WTC11 (cell line): ENCODE data around the gene MARCHF7. TPM values are rescaled to one million over a fixed set of nuclear protein-coding genes. Genes with fewer than 3 reads are reported as not detected.

ENCODE experiments used
- ATAC-seq: fragments of 200-7000 bp; cut with Tn5 transposase; 2 replicates; pipeline ENCODE4 v1.10.0; 2021; ENCODE audit warnings: mild to moderate bottlenecking, moderate library complexity
- CTCF ChIA-PET: fragments of 300-600 bp; sonication (Branson Sonifier 250); formaldehyde crosslinking; loops from one replicate; lab custom pipeline; 2021; ENCODE audit warnings: antibody characterized with exemption; lab: Charles Lee
- POLR2A ChIA-PET: fragments of 350-600 bp; sonication (Branson Sonifier 250); formaldehyde crosslinking; loops from one replicate; lab custom pipeline; 2021; ENCODE audit warnings: antibody characterized with exemption; lab: Charles Lee
- DNase-seq: peaks from one replicate; pipeline ENCODE4 v3.0.0; 2021; ENCODE audit warnings: low spot score
- H3K27ac Mint-ChIP-seq: 2 replicates; pipeline ENCODE4 v1.8.0; 2021; ENCODE audit warnings: mixed read lengths
- H3K27me3 Mint-ChIP-seq: 2 replicates; pipeline ENCODE4 v1.8.0; 2021; ENCODE audit warnings: low read depth, mild to moderate bottlenecking, moderate library complexity, mixed read lengths
- H3K36me3 Mint-ChIP-seq: 2 replicates; pipeline ENCODE4 v1.8.0; 2021; ENCODE audit warnings: mixed read lengths
- H3K4me1 Mint-ChIP-seq: 2 replicates; pipeline ENCODE4 v1.8.0; 2022; ENCODE audit warnings: mixed read lengths
- H3K4me3 Mint-ChIP-seq: 2 replicates; pipeline ENCODE4 v1.8.0; 2021; ENCODE audit warnings: mild to moderate bottlenecking, moderate library complexity, mixed read lengths
- H3K9me3 Mint-ChIP-seq: 2 replicates; pipeline ENCODE4 v1.8.0; 2021; ENCODE audit warnings: mixed read lengths
- CBFB ChIP-seq: sonication (generic); formaldehyde crosslinking; IDR thresholded peaks from 2 replicates; pipeline ENCODE4 v1.8.1; 2022; ENCODE audit warnings: mild to moderate bottlenecking, low read depth, missing genetic modification reagents
- ELF4 ChIP-seq: sonication (generic); formaldehyde crosslinking; IDR thresholded peaks from 2 replicates; pipeline ENCODE4 v1.8.1; 2022; ENCODE audit warnings: low read depth, mild to moderate bottlenecking, moderate library complexity, missing genetic modification reagents
- FOXP1 ChIP-seq: sonication (generic); formaldehyde crosslinking; IDR thresholded peaks from 2 replicates; pipeline ENCODE4 v1.8.0; 2022; ENCODE audit warnings: missing genetic modification reagents, mild to moderate bottlenecking, moderate library complexity, borderline replicate concordance
- GABPB1 ChIP-seq: sonication (generic); formaldehyde crosslinking; IDR thresholded peaks from 2 replicates; pipeline ENCODE4 v1.8.1; 2023; ENCODE audit warnings: mild to moderate bottlenecking, missing genetic modification reagents
- GRHL2 ChIP-seq: fragments of 250-450 bp; sonication (Bioruptor Pico); IDR thresholded peaks from 2 replicates; pipeline ENCODE4 v1.8.0; 2022; ENCODE audit warnings: mild to moderate bottlenecking, moderate library complexity; ENCODE audit not compliant: insufficient replicate concordance, severe bottlenecking
- MYBL2 ChIP-seq: sonication (generic); formaldehyde crosslinking; IDR thresholded peaks from 2 replicates; pipeline ENCODE4 v1.8.1; 2023; ENCODE audit warnings: mild to moderate bottlenecking, moderate library complexity, missing genetic modification reagents
- NR1H2 ChIP-seq: sonication (generic); formaldehyde crosslinking; IDR thresholded peaks from 2 replicates; pipeline ENCODE4 v1.9.0; 2021; ENCODE audit warnings: mild to moderate bottlenecking, moderate library complexity, missing genetic modification reagents
- RELA ChIP-seq: sonication (generic); formaldehyde crosslinking; IDR thresholded peaks from 2 replicates; pipeline ENCODE4 v1.8.1; 2022; ENCODE audit warnings: missing genetic modification reagents, mild to moderate bottlenecking, borderline replicate concordance
- SMAD3 ChIP-seq: sonication (generic); formaldehyde crosslinking; IDR thresholded peaks from 2 replicates; pipeline ENCODE4 v1.8.0; 2022; ENCODE audit warnings: missing genetic modification reagents, mild to moderate bottlenecking, borderline replicate concordance
- TCF7 ChIP-seq: sonication (generic); formaldehyde crosslinking; IDR thresholded peaks from 2 replicates; pipeline ENCODE4 v1.8.0; 2022; ENCODE audit warnings: mild to moderate bottlenecking, low read depth, missing genetic modification reagents, moderate library complexity
- TEAD4 ChIP-seq: sonication (generic); formaldehyde crosslinking; IDR thresholded peaks from 2 replicates; pipeline ENCODE4 v1.8.0; 2022; ENCODE audit warnings: mild to moderate bottlenecking, missing genetic modification reagents
- ZNF219 ChIP-seq: sonication (generic); formaldehyde crosslinking; IDR thresholded peaks from 2 replicates; pipeline ENCODE4 v1.8.0; 2023; ENCODE audit warnings: missing genetic modification reagents, mild to moderate bottlenecking, borderline replicate concordance
- total RNA-seq: library from RNA; stranded (reverse); gene quantifications from 3 replicates; pipeline ENCODE4 v1.2.3, GENCODE V29; 2021
- TF ChIP-seq, protein P1 (sequence below): sonication (generic); formaldehyde crosslinking; IDR thresholded peaks from 2 replicates; pipeline ENCODE4 v1.8.1; 2023; ENCODE audit warnings: mild to moderate bottlenecking, missing genetic modification reagents, moderate library complexity
- TF ChIP-seq, protein P2 (sequence below): fragments of 250-450 bp; sonication (Bioruptor Pico); IDR thresholded peaks from 2 replicates; pipeline ENCODE4 v2.1.2; 2022; ENCODE audit warnings: mild to moderate bottlenecking, moderate library complexity
- TF ChIP-seq, protein P3 (sequence below): sonication (generic); formaldehyde crosslinking; IDR thresholded peaks from 2 replicates; pipeline ENCODE4 v1.8.1; 2023; ENCODE audit warnings: mild to moderate bottlenecking, missing genetic modification reagents
- TF ChIP-seq, protein P4 (sequence below): fragments of 250-450 bp; sonication (Bioruptor Pico); IDR thresholded peaks from 2 replicates; pipeline ENCODE4 v1.9.0; 2021; ENCODE audit warnings: mild to moderate bottlenecking
- TF ChIP-seq, protein P5 (sequence below): fragments of 250-450 bp; sonication (Bioruptor Pico); IDR thresholded peaks from 2 replicates; pipeline ENCODE4 v1.9.0; 2021; ENCODE audit warnings: moderate library complexity, mild to moderate bottlenecking, inconsistent platforms, borderline replicate concordance
- TF ChIP-seq, protein P6 (sequence below): sonication (generic); formaldehyde crosslinking; IDR thresholded peaks from 2 replicates; pipeline ENCODE4 v1.8.1; 2022; ENCODE audit warnings: low read depth, mild to moderate bottlenecking, moderate library complexity, missing genetic modification reagents, borderline replicate concordance

MARCHF7 gene
- total RNA-seq, 1 experiment from 2014 or later: 84.0 TPM

DNA sequence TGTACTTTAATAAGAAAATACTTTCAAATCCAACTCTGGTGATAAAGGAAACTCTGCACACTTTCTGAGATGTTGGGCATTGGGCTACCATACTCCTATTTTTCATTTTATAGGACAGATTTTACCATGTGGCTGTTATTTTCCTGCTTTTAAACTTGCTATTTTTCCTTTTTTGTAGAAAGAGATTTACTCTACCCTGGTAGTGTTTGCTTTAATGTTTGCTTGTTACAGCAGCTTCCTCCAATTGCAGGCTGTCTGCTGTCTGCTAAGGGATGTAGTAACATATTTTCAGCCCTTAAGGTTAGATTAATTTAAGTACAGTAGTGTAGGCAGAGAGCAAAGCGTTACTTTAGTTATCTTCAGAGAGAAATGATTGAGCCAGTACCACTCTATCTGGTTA is 38.6 kb downstream of the MARCHF7 start:
- POLR2A ChIA-PET: no interaction called here
- Mint-ChIP-seq H3K27ac (peak overlapping the region; percentile 24), H3K4me3 (no peak overlapping the region), H3K36me3 (peaks cover 44% of the 10 kb centered on the region), H3K27me3 (no peaks in the 10 kb centered on the region), H3K9me3 (no peaks in the 10 kb centered on the region), H3K4me1 (no peaks in the 10 kb centered on the region)
- DNase-seq: no peak
- CTCF ChIA-PET: no interaction called here
- no peak for TF ChIP-seq GABPB1 (CRISPR knock-in tag)
- ATAC-seq: no peak

DNA sequence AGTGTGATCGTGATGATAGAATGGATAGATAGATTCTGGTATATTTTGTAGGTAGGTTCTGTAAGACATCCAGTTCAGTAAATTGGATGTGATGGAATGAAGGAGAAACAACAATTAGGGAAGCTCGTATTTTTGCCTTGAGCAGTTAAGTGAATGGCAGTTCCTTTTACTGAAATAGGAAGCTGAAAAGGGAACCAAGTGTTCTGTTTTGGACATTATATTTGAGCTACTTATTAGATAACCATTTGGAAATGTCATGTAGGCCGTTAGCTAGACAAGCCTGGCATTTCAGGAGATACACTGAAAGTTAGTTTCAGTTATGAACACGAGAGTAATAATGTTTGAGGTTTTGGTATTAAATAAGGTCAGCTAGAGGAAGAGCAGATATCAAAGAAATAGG is 41.5 kb downstream of the MARCHF7 start:
- CTCF ChIA-PET: no interaction called here
- ATAC-seq: no peak

DNA sequence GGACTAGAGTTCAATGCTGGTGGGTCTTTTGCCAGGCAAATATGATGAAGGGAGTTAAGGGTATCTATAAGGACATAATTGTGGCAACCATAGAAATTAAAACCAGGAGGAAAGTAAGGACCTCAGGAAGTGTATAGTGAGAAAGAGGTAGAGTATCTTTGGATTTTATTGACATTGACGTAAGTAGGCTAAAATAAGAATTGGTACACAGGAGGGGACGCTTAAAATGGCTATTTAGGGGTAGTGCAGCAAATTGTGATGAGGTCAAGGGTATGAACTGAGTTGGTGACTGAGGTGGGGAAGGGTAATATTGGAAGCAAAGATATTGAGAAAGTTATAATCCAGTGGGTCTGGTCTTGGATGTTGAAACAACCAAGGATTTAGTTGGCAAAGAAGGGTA is 42.7 kb downstream of the MARCHF7 start:
- H3K9me3 Mint-ChIP-seq: no peaks in the 10 kb centered on the region

More for the DNA sequence above, 41.5 kb downstream of the MARCHF7 start:
- H3K4me1 Mint-ChIP-seq: no peaks in the 10 kb centered on the region
- no peak for TF ChIP-seq SMAD3 (CRISPR knock-in tag)
- TF ChIP-seq, protein P1, sequence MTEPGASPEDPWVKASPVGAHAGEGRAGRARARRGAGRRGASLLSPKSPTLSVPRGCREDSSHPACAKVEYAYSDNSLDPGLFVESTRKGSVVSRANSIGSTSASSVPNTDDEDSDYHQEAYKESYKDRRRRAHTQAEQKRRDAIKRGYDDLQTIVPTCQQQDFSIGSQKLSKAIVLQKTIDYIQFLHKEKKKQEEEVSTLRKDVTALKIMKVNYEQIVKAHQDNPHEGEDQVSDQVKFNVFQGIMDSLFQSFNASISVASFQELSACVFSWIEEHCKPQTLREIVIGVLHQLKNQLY (CRISPR knock-in tag): no peak
- TF ChIP-seq MYBL2 (CRISPR knock-in tag): no peak
- no peak for TF ChIP-seq TCF7 (CRISPR knock-in tag)
- TF ChIP-seq, protein P2, sequence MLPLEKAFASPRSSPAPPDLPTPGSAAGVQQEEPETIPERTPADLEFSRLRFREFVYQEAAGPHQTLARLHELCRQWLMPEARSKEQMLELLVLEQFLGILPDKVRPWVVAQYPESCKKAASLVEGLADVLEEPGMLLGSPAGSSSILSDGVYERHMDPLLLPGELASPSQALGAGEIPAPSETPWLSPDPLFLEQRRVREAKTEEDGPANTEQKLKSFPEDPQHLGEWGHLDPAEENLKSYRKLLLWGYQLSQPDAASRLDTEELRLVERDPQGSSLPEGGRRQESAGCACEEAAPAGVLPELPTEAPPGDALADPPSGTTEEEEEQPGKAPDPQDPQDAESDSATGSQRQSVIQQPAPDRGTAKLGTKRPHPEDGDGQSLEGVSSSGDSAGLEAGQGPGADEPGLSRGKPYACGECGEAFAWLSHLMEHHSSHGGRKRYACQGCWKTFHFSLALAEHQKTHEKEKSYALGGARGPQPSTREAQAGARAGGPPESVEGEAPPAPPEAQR (CRISPR knock-in tag): no peak
- TF ChIP-seq, protein P3, sequence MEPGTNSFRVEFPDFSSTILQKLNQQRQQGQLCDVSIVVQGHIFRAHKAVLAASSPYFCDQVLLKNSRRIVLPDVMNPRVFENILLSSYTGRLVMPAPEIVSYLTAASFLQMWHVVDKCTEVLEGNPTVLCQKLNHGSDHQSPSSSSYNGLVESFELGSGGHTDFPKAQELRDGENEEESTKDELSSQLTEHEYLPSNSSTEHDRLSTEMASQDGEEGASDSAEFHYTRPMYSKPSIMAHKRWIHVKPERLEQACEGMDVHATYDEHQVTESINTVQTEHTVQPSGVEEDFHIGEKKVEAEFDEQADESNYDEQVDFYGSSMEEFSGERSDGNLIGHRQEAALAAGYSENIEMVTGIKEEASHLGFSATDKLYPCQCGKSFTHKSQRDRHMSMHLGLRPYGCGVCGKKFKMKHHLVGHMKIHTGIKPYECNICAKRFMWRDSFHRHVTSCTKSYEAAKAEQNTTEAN: no peak
- TF ChIP-seq, protein P4, sequence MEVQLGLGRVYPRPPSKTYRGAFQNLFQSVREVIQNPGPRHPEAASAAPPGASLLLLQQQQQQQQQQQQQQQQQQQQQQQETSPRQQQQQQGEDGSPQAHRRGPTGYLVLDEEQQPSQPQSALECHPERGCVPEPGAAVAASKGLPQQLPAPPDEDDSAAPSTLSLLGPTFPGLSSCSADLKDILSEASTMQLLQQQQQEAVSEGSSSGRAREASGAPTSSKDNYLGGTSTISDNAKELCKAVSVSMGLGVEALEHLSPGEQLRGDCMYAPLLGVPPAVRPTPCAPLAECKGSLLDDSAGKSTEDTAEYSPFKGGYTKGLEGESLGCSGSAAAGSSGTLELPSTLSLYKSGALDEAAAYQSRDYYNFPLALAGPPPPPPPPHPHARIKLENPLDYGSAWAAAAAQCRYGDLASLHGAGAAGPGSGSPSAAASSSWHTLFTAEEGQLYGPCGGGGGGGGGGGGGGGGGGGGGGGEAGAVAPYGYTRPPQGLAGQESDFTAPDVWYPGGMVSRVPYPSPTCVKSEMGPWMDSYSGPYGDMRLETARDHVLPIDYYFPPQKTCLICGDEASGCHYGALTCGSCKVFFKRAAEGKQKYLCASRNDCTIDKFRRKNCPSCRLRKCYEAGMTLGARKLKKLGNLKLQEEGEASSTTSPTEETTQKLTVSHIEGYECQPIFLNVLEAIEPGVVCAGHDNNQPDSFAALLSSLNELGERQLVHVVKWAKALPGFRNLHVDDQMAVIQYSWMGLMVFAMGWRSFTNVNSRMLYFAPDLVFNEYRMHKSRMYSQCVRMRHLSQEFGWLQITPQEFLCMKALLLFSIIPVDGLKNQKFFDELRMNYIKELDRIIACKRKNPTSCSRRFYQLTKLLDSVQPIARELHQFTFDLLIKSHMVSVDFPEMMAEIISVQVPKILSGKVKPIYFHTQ: no peak
- TF ChIP-seq TEAD4 (CRISPR knock-in tag): no peak
- TF ChIP-seq, all 79 proteins: peak for 0
- POLR2A ChIA-PET: no interaction called here
- H3K4me3 Mint-ChIP-seq: no peak overlapping the region
- H3K27me3 Mint-ChIP-seq: no peaks in the 10 kb centered on the region
- H3K27ac Mint-ChIP-seq: no peak overlapping the region
- H3K36me3 Mint-ChIP-seq: peaks cover 28% of the 10 kb centered on the region
- no peak for DNase-seq
- H3K9me3 Mint-ChIP-seq: no peaks in the 10 kb centered on the region

More for the DNA sequence above, 42.7 kb downstream of the MARCHF7 start:
- TF ChIP-seq GRHL2 (CRISPR knock-in tag) (no peak), RELA (CRISPR knock-in tag) (no peak), ELF4 (CRISPR knock-in tag) (no peak), FOXP1 (CRISPR knock-in tag) (no peak), CBFB (no peak), NR1H2 (CRISPR knock-in tag) (no peak), ZNF219 (CRISPR knock-in tag) (no peak)
- TF ChIP-seq, protein P5, sequence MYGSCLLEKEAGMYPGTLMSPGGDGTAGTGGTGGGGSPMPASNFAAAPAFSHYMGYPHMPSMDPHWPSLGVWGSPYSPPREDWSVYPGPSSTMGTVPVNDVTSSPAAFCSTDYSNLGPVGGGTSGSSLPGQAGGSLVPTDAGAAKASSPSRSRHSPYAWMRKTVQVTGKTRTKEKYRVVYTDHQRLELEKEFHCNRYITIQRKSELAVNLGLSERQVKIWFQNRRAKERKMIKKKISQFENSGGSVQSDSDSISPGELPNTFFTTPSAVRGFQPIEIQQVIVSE (CRISPR knock-in tag): no peak
- TF ChIP-seq, protein P6, sequence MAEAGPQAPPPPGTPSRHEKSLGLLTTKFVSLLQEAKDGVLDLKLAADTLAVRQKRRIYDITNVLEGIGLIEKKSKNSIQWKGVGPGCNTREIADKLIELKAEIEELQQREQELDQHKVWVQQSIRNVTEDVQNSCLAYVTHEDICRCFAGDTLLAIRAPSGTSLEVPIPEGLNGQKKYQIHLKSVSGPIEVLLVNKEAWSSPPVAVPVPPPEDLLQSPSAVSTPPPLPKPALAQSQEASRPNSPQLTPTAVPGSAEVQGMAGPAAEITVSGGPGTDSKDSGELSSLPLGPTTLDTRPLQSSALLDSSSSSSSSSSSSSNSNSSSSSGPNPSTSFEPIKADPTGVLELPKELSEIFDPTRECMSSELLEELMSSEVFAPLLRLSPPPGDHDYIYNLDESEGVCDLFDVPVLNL (CRISPR knock-in tag): no peak
- Mint-ChIP-seq H3K4me3 (no peak overlapping the region), H3K27me3 (no peaks in the 10 kb centered on the region), H3K27ac (no peak overlapping the region), H3K4me1 (no peaks in the 10 kb centered on the region), H3K36me3 (peaks cover 38% of the 10 kb centered on the region)
- DNase-seq (no peak), ATAC-seq (no peak)
- ChIA-PET POLR2A (interaction anchor here (1.0 kb wide), 1 partner anchor 43 kb away, joined by 4 read pairs; the partner anchor contains the start of gene MARCHF7), CTCF (no interaction called here)
